Measurements from ENCODE around the gene IGFN1. TPM values are rescaled to one million over a fixed set of nuclear protein-coding genes. Genes with fewer than 3 reads are reported as not detected.

IGFN1 gene
- total and polyA plus RNA-seq, 2 experiments from 2014 or later = not detected

GRCh38 chr1:201189085-201189484 is 1.5 kb upstream of the IGFN1 start (continued):
- TF ChIP-seq ZNF462 (CRISPR knock-in tag; IDR thresholded peaks at IDR 0.05) (no peak), EZH2phosphoT487 (IDR thresholded peaks at IDR 0.05; ENCODE audit: unreplicated experiment) (no peak), CREB1 (CRISPR knock-in tag; IDR thresholded peaks at IDR 0.05; ENCODE audit: low read depth) (no peak), ZNF114 (CRISPR knock-in tag; IDR thresholded peaks at IDR 0.05) (no peak), ETS1 (IDR thresholded peaks at IDR 0.05) (no peak), STAT1 (IDR thresholded peaks at IDR 0.05; ENCODE audit: unreplicated experiment) (no peak), REST (IDR thresholded peaks at IDR 0.05; ENCODE audit: unreplicated experiment) (no peak), EZH2 (IDR thresholded peaks at IDR 0.05; ENCODE audit: low read depth, unreplicated experiment) (no peak), NANOG (IDR thresholded peaks at IDR 0.05; ENCODE audit: borderline replicate concordance) (no peak), JUNB (IDR thresholded peaks at IDR 0.05; ENCODE audit: unreplicated experiment) (no peak)
